KMS-11 (cell line): ENCODE measurements around the gene WSB1.
"Not testable (repeated sequence)": the region's sequence is repeated elsewhere in the genome, so short reads cannot be mapped to it uniquely, and the experiment has no call there.

Experiments used
- H2AFZ ChIP-seq: fragments of 200-600 bp; sonication (generic); 2 replicates; pipeline ENCODE4 v1.6.1; 2016; ENCODE audit warnings: antibody characterized with exemption, mixed run types, low read depth
- H3K27ac ChIP-seq: fragments of 200-600 bp; sonication (generic); 2 replicates; pipeline ENCODE4 v1.6.1; 2016; ENCODE audit warnings: mild to moderate bottlenecking, mixed run types
- H3K27me3 ChIP-seq: fragments of 200-600 bp; sonication (generic); 2 replicates; pipeline ENCODE4 v1.6.1; 2017; ENCODE audit warnings: mild to moderate bottlenecking, low read depth, mixed run types, moderate library complexity; ENCODE audit not compliant: insufficient read depth
- H3K36me3 ChIP-seq: fragments of 200-600 bp; sonication (generic); 2 replicates; pipeline ENCODE4 v1.6.1; 2017; ENCODE audit warnings: mild to moderate bottlenecking, mixed run types; ENCODE audit not compliant: insufficient read depth
- H3K4me1 ChIP-seq: fragments of 200-600 bp; sonication (generic); 2 replicates; pipeline ENCODE4 v1.6.1; 2016; ENCODE audit warnings: mild to moderate bottlenecking, low read depth, mixed run types; ENCODE audit not compliant: poor library complexity, severe bottlenecking
- H3K4me2 ChIP-seq: fragments of 200-600 bp; sonication (generic); 2 replicates; pipeline ENCODE4 v1.7.0; 2016; ENCODE audit warnings: mild to moderate bottlenecking, mixed run types
- H3K4me3 ChIP-seq: fragments of 200-600 bp; sonication (generic); IDR thresholded peaks from 2 replicates; pipeline ENCODE4 v1.6.1; 2017; ENCODE audit warnings: low read depth, low read length, mixed read lengths; ENCODE audit not compliant: insufficient read depth
- H3K79me2 ChIP-seq: fragments of 200-600 bp; sonication (generic); 2 replicates; pipeline ENCODE4 v1.6.1; 2016; ENCODE audit warnings: low read depth, mixed run types; ENCODE audit not compliant: insufficient read depth
- H3K9ac ChIP-seq: fragments of 200-600 bp; sonication (generic); 2 replicates; pipeline ENCODE4 v1.6.1; 2016; ENCODE audit warnings: mild to moderate bottlenecking, mixed run types
- H4K20me1 ChIP-seq: fragments of 200-600 bp; sonication (generic); 2 replicates; pipeline ENCODE4 v1.6.1; 2016; ENCODE audit warnings: mild to moderate bottlenecking, mixed run types; ENCODE audit not compliant: insufficient read depth
- TF ChIP-seq, protein P1 (sequence below): fragments of 200-600 bp; sonication (generic); conservative IDR thresholded peaks from 2 replicates; pipeline ENCODE4 v1.6.1; 2017; ENCODE audit warnings: low read depth, mild to moderate bottlenecking, antibody characterized with exemption, low read length, moderate library complexity, mixed read lengths

Gene WSB1

GRCh38 chr17:27247071-27247957, 46.6 kb upstream of the WSB1 start:
- Histone ChIP-seq H3K9ac (no peak overlapping the region), H3K27ac (no peak overlapping the region), H3K4me2 (no peak overlapping the region), H3K79me2 (no peaks in the 10 kb centered on the region), H4K20me1 (no peaks in the 10 kb centered on the region), H2AFZ (no peak overlapping the region), H3K27me3 (no peaks in the 10 kb centered on the region), H3K4me1 (peaks cover 15% of the 10 kb centered on the region), H3K36me3 (no peaks in the 10 kb centered on the region), H3K4me3 (no peak overlapping the region)
- TF ChIP-seq, protein P1, sequence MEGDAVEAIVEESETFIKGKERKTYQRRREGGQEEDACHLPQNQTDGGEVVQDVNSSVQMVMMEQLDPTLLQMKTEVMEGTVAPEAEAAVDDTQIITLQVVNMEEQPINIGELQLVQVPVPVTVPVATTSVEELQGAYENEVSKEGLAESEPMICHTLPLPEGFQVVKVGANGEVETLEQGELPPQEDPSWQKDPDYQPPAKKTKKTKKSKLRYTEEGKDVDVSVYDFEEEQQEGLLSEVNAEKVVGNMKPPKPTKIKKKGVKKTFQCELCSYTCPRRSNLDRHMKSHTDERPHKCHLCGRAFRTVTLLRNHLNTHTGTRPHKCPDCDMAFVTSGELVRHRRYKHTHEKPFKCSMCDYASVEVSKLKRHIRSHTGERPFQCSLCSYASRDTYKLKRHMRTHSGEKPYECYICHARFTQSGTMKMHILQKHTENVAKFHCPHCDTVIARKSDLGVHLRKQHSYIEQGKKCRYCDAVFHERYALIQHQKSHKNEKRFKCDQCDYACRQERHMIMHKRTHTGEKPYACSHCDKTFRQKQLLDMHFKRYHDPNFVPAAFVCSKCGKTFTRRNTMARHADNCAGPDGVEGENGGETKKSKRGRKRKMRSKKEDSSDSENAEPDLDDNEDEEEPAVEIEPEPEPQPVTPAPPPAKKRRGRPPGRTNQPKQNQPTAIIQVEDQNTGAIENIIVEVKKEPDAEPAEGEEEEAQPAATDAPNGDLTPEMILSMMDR = no peak

GRCh38 chr17:27247958-27248342, 46.0 kb upstream of the WSB1 start:
- H2AFZ ChIP-seq = no peak overlapping the region
- H3K9ac ChIP-seq = no peak overlapping the region
- no peaks in the 10 kb centered on the region for H4K20me1 ChIP-seq
- H3K4me1 ChIP-seq = peaks cover 15% of the 10 kb centered on the region
- H3K27ac ChIP-seq = no peak overlapping the region
- H3K4me2 ChIP-seq = no peak overlapping the region
- TF ChIP-seq, protein P1 = no peak
- no peaks in the 10 kb centered on the region for H3K79me2 ChIP-seq
- H3K4me3 ChIP-seq = no peak overlapping the region
- H3K27me3 ChIP-seq = no peaks in the 10 kb centered on the region
- no peaks in the 10 kb centered on the region for H3K36me3 ChIP-seq

DNA sequence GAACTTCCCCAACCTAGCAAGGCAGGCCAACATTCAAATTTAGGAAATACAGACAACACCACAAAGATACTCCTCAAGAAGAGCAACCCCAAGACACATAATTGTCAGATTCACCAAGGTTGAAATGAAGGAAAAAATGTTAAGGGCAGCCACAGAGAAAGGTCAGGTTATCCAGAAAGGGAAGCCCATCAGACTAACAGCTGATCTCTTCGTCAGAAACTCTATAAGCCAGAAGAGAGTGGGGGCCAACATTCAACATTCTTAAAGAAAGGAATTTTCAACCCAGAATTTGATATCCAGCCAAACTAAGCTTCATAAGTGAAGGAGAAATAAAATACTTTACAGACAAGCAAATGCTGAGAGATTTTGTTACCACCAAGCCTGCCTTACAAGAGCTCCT, 43.1 kb upstream of the WSB1 start:
- not testable (repeated sequence) for H3K4me2 ChIP-seq, H3K4me3 ChIP-seq, H3K9ac ChIP-seq, H2AFZ ChIP-seq, H3K27ac ChIP-seq, H3K27me3 ChIP-seq, H4K20me1 ChIP-seq, H3K79me2 ChIP-seq, H3K4me1 ChIP-seq, H3K36me3 ChIP-seq

DNA sequence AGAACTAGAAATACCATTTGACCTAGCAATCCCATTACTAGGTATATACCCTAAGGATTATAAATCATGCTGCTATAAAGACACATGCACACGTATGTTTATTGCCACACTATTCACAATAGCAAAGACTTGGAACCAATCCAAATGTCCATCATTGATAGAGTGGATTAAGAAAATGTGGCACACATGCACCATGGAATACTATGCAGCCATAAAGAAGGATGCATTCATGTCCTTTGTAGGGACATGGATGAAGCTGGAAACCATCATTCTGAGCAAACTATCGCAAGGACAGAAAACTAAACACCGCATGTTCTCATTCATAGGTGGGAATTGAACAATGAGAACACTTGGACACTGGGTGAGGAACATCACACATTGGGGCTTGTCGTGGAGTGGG, 39.1 kb upstream of the WSB1 start:
- not testable (repeated sequence) for H3K27ac ChIP-seq, H3K4me3 ChIP-seq, H2AFZ ChIP-seq, H3K27me3 ChIP-seq, H3K36me3 ChIP-seq, H3K9ac ChIP-seq, H3K4me2 ChIP-seq, H3K4me1 ChIP-seq, H4K20me1 ChIP-seq, H3K79me2 ChIP-seq

- Histone ChIP-seq H3K9ac (no peak overlapping the region), H2AFZ (no peak overlapping the region), H3K79me2 (no peaks in the 10 kb centered on the region), H4K20me1 (no peaks in the 10 kb centered on the region), H3K36me3 (no peaks in the 10 kb centered on the region), H3K27ac (no peak overlapping the region), H3K4me2 (no peak overlapping the region), H3K4me3 (no peak overlapping the region), H3K4me1 (no peaks in the 10 kb centered on the region), H3K27me3 (no peaks in the 10 kb centered on the region)
- TF ChIP-seq, protein P1 = no peak
Observed at GRCh38 chr17:27256225-27257030, 37.5 kb upstream of the WSB1 start.
